ENCODE results near the gene BRD3OS. TPM values are rescaled to one million over a fixed set of nuclear protein-coding genes. Genes with fewer than 3 reads are reported as not detected.
A peak's percentile ranks its signal among the peaks of the same experiment; 100 is the strongest.

BRD3OS gene
- total RNA-seq, 3 donors from 2014 or later = 11.1 to 14.4 (median 11.4) TPM

DNA sequence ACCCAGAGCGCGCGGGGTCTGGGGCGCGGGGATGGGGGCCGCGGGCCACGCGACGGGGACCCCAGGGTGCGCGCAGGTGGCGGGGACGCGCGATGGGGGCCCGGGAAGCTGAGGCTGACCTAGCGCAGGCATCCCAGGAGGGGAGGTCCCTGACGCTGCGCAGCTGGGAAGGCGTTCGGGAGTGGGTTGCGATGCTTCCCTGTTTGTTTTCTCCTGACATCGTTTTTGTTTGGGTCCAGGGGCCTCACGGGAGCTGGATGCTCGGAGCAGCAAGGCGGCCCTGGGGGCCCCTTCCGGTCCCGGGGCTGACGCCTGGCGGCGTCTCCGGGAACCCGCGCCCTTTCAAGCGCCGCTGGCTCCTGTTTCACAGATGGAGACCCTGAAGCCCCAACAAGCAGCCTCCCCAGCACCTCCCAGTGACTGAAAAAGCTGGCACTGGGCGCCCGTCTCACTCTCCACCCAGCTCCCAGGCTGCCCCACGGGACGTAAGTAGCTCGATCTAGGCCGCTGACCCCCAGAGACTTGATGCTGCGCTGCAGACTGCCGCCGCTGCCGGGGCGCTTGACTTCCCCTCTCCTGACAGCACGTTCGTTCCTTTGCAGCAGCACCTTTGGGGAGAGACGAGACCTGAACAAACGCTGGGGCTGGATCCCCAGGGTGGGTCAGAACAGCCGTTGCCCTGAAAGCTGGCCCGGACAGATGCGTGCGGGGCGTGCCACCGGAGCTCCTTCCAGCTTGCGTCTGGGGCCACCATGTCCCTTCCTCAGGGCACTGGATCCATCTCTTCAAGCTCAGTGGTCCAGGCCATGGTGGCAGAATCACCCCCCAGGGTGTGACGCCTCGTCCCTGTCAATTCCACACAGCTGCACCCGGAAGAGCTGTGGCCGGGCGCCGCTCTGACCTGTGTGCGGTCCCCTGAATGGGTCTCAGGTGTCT lies 593 bp downstream of the BRD3OS start:
- no peaks in the 10 kb centered on the region for H3K4me1 ChIP-seq
- no peaks in the 10 kb centered on the region for H3K9me3 ChIP-seq
- H3K27me3 ChIP-seq = no peaks in the 10 kb centered on the region
- intact Hi-C loops (cut with DNase I; ENCODE audit: low total_unique reads) = no loop called here
- no peak for TF ChIP-seq POLR2AphosphoS5 (IDR thresholded peaks at IDR 0.05)
- no peak for TF ChIP-seq CTCF (IDR thresholded peaks at IDR 0.05)
- TF ChIP-seq POLR2A (IDR thresholded peaks at IDR 0.05) = no peak
- peak in 1 of 2 donors; percentile 35 for DNase-seq (ENCODE audit: low spot score in 2 of 2)
- peak overlapping the region; percentile 72 to 99 (median 73) for H3K4me3 ChIP-seq
- no peaks in the 10 kb centered on the region for H3K36me3 ChIP-seq
- H3K27ac ChIP-seq = peak overlapping the region; percentile 71 to 87

DNA sequence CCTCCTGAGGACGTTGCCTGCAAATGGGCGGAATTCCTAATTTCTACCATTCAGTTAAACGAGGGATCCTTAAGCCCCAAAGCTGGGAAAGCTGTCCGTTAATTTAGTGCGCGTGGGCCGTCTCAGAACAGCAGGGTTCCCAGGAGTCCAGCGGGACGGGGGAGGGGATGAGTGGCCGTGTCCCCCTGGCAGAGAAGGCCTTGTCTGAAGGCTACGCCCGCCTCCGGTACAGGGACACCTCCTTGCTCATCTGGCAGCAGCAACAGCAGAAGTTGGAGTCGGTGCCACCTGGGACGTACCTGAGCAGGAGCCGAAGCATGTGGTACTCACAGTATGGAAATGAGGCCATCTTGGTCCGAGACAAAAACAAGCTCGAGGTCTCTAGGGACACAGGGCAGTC lies 1.3 kb downstream of the BRD3OS start:
- Histone ChIP-seq H3K4me1 (no peaks in the 10 kb centered on the region), H3K9me3 (no peaks in the 10 kb centered on the region), H3K4me3 (no peak overlapping the region), H3K27me3 (no peaks in the 10 kb centered on the region), H3K27ac (no peak overlapping the region), H3K36me3 (no peaks in the 10 kb centered on the region)
- DNase-seq (ENCODE audit: low spot score in 2 of 2) = peak in 1 of 2 donors; percentile 38
- intact Hi-C loops (cut with DNase I; ENCODE audit: low total_unique reads) = no loop called here
- TF ChIP-seq CTCF (IDR thresholded peaks at IDR 0.05) (no peak), POLR2A (IDR thresholded peaks at IDR 0.05) (no peak)

- H3K4me1 ChIP-seq = no peaks in the 10 kb centered on the region
- H3K9me3 ChIP-seq = no peaks in the 10 kb centered on the region
- H3K4me3 ChIP-seq = no peak overlapping the region
- no peaks in the 10 kb centered on the region for H3K36me3 ChIP-seq
- H3K27me3 ChIP-seq = no peaks in the 10 kb centered on the region
- H3K27ac ChIP-seq = no peak overlapping the region
- TF ChIP-seq POLR2A (IDR thresholded peaks at IDR 0.05) (no peak), POLR2AphosphoS5 (IDR thresholded peaks at IDR 0.05) (no peak), CTCF (IDR thresholded peaks at IDR 0.05) (no peak)
- intact Hi-C loops (cut with DNase I; ENCODE audit: low total_unique reads) = no loop called here
- DNase-seq (ENCODE audit: low spot score in 2 of 2) = no peak
These were observed 1.7 kb downstream of the BRD3OS start for GRCh38 chr9:134026981-134027380.

GRCh38 chr9:134027561-134027960 lies 2.3 kb downstream of the BRD3OS start:
- no peaks in the 10 kb centered on the region for H3K36me3 ChIP-seq

More at GRCh38 chr9:134027561-134027960, 2.3 kb downstream of the BRD3OS start:
- intact Hi-C loops (cut with DNase I; ENCODE audit: low total_unique reads) = no loop called here
- TF ChIP-seq POLR2AphosphoS5 (IDR thresholded peaks at IDR 0.05) (no peak), POLR2A (IDR thresholded peaks at IDR 0.05) (no peak), CTCF (IDR thresholded peaks at IDR 0.05) (no peak)
- Histone ChIP-seq H3K4me3 (no peak overlapping the region), H3K27ac (no peak overlapping the region), H3K27me3 (no peaks in the 10 kb centered on the region), H3K4me1 (no peaks in the 10 kb centered on the region), H3K9me3 (no peaks in the 10 kb centered on the region)
- no peak for DNase-seq (ENCODE audit: low spot score in 2 of 2)

All from breast epithelium (tissue), 4 donors.